Kidney (tissue), 14 donors: Measurements from ENCODE around the gene CADPS. TPM values are rescaled to one million over a fixed set of nuclear protein-coding genes. Genes with fewer than 3 reads are reported as not detected.

Experiments used
- DNase-seq, 5 donors: peaks; one replicate each; pipeline ENCODE4 v3.0.0-alpha.2; 2013 to 2020
- FAIRE-seq: peaks from 2 replicates; lab custom pipeline; 2012; peaks lifted over from hg19 to GRCh38; lab: Jason Lieb, UNC
- H3K27ac ChIP-seq, 2 donors: one replicate each; pipeline ENCODE4 v1.7.0; 2013; ENCODE audit warnings: low read depth in 2 of 2, low read length in 2 of 2, inconsistent platforms in 1 of 2
- H3K27me3 ChIP-seq: one replicate; pipeline ENCODE4 v1.7.1; 2013; ENCODE audit warnings: low read length, inconsistent platforms; ENCODE audit not compliant: control insufficient read depth, insufficient read depth
- H3K36me3 ChIP-seq, 3 donors: one replicate each; pipeline versions ENCODE4 v1.7.0 to v1.7.1; 2013; ENCODE audit warnings: low read length in 3 of 3, control low read depth in 1 of 3, inconsistent platforms in 1 of 3; ENCODE audit not compliant: insufficient read depth in 3 of 3, control insufficient read depth in 2 of 3
- H3K4me1 ChIP-seq, 3 donors: one replicate each; pipeline versions ENCODE4 v1.7.0 to v1.7.1; 2013; ENCODE audit warnings: low read length in 3 of 3, inconsistent platforms in 1 of 3, low read depth in 1 of 3; ENCODE audit not compliant: control insufficient read depth in 2 of 3, insufficient read depth in 2 of 3
- H3K4me3 ChIP-seq, 3 donors: one replicate each; pipeline versions ENCODE4 v1.7.0 to v1.8.1; 2013; ENCODE audit warnings: low read length in 3 of 3, control low read depth in 1 of 3, inconsistent platforms in 1 of 3
- H3K9ac ChIP-seq, 3 donors: one replicate each; pipeline versions ENCODE4 v1.7.0 to v1.7.1; 2013; ENCODE audit warnings: low read length in 3 of 3, control low read depth in 1 of 3, inconsistent platforms in 1 of 3
- H3K9me3 ChIP-seq, 3 donors: one replicate each; pipeline versions ENCODE4 v1.7.0 to v1.7.1; 2013; ENCODE audit warnings: low read length in 3 of 3, control low read depth in 1 of 3, inconsistent platforms in 1 of 3; ENCODE audit not compliant: control insufficient read depth in 2 of 3, insufficient read depth in 1 of 3
- intact Hi-C: fragments of 100-400 bp; cut with DNase I; formaldehyde crosslinking; loops from one replicate; pipeline ENCODE4 v1.11.1; 2022
- polyA plus RNA-seq: library from polyadenylated mRNA; stranded (reverse); fragments of 350-450 nt; fragmentation: Illumina TruSeq; extraction: RNeasy Lipid Tissue Mini Kit (QIAGEN cat#74804); gene quantifications from one replicate; pipeline ENCODE4 v1.2.3, GENCODE V29; 2014; ENCODE audit warnings: low read depth, low replicate concordance; ENCODE audit not compliant: insufficient read depth
- total RNA-seq: library from RNA; stranded (reverse); fragmentation: NEBNext Ultra II Directional; extraction: Animal tissue kit (Norgen Biotek cat#: 25700); gene quantifications from one replicate; pipeline ENCODE4 v1.2.1, GENCODE V29; 2021
- TF ChIP-seq, protein P1 (sequence below): IDR thresholded peaks from 3 replicates; pipeline ENCODE4 v1.5.1; 2012; ENCODE audit warnings: mild to moderate bottlenecking, moderate library complexity, borderline replicate concordance; ENCODE audit not compliant: insufficient read depth; ENCODE audit errors: extremely low read depth
- donor health status: control.
- donor health status: control.
- donor health status: control.
- donor health status: control.
- donor health status: control.
- donor health status: DM: yes; HTN: yes; CAD: no.
- donor health status: Normal renal cell carcinoma (clear cell type).

CADPS gene
- total and polyA plus RNA-seq, 2 donors from 2014 or later = 0.98 TPM; not detected in 1

GRCh38 chr3:62562017-62562416 is 313.2 kb downstream of the CADPS start:
- no peak overlapping the region for H3K27ac ChIP-seq
- no peaks in the 10 kb centered on the region for H3K9me3 ChIP-seq
- H3K4me3 ChIP-seq = no peak overlapping the region
- no peaks in the 10 kb centered on the region for H3K4me1 ChIP-seq
- intact Hi-C loops = no loop called here
- no peaks in the 10 kb centered on the region for H3K36me3 ChIP-seq
- H3K27me3 ChIP-seq = no peaks in the 10 kb centered on the region
- TF ChIP-seq, protein P1, sequence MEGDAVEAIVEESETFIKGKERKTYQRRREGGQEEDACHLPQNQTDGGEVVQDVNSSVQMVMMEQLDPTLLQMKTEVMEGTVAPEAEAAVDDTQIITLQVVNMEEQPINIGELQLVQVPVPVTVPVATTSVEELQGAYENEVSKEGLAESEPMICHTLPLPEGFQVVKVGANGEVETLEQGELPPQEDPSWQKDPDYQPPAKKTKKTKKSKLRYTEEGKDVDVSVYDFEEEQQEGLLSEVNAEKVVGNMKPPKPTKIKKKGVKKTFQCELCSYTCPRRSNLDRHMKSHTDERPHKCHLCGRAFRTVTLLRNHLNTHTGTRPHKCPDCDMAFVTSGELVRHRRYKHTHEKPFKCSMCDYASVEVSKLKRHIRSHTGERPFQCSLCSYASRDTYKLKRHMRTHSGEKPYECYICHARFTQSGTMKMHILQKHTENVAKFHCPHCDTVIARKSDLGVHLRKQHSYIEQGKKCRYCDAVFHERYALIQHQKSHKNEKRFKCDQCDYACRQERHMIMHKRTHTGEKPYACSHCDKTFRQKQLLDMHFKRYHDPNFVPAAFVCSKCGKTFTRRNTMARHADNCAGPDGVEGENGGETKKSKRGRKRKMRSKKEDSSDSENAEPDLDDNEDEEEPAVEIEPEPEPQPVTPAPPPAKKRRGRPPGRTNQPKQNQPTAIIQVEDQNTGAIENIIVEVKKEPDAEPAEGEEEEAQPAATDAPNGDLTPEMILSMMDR = no peak
- no peak for DNase-seq
- FAIRE-seq = no peak
- H3K9ac ChIP-seq = no peak overlapping the region

DNA sequence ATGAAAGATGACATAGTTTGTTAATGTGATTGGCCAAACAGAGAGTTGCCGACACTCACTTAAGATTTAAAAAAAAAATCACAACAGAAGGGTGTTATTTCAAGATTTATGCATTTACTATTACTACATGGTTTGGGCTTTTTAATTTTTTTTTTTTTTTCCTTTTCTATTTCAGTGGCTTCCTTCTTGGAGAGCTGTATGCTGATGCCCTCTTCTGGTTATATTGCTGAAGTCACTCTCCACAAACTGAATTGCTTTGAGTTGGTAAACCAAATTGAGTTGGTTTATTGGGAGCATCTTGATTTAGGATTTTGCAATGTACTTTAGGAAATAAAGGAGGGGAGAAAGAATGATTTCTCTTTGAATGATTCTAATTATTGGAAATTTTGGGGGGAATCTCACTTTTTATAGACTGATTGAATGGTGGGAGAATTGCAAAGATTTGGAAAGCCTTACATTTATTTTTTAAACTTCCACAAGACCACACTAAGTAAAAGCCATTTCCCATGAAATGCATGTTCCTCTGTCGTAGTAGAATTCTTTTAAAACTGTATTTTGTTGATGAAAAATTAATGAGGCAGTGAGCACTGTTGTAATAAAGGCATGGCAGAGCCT is 315.3 kb downstream of the CADPS start:
- intact Hi-C loops = no loop called here
- TF ChIP-seq, protein P1 = peak; percentile 30
- peak in 2 of 5 donors; percentile 43 to 54 for DNase-seq
- no peak overlapping the region for H3K9ac ChIP-seq
- H3K4me3 ChIP-seq = no peak overlapping the region
- H3K27me3 ChIP-seq = no peaks in the 10 kb centered on the region
- H3K9me3 ChIP-seq = no peaks in the 10 kb centered on the region
- no peak for FAIRE-seq
- H3K4me1 ChIP-seq = no peaks in the 10 kb centered on the region
- H3K27ac ChIP-seq = no peak overlapping the region
- no peaks in the 10 kb centered on the region for H3K36me3 ChIP-seq

- no peak overlapping the region for H3K9ac ChIP-seq
- no peak overlapping the region for H3K4me3 ChIP-seq
- TF ChIP-seq, protein P1 = no peak
- no peaks in the 10 kb centered on the region for H3K36me3 ChIP-seq
- DNase-seq (peak in 4 of 5 donors; percentile 42 to 59 (median 54)), FAIRE-seq (no peak)
- H3K27me3 ChIP-seq = no peaks in the 10 kb centered on the region
- no peak overlapping the region for H3K27ac ChIP-seq
- no peaks in the 10 kb centered on the region for H3K9me3 ChIP-seq
- no peaks in the 10 kb centered on the region for H3K4me1 ChIP-seq
- intact Hi-C loops = no loop called here
Observed at GRCh38 chr3:62558549-62559112, 316.6 kb downstream of the CADPS start.
